Inferior parietal cortex (tissue), 1 donor: ENCODE data around the gene CLBA1.
"Not testable (repeated sequence)": the region's sequence is repeated elsewhere in the genome, so short reads cannot be mapped to it uniquely, and the experiment has no call there.

ENCODE experiments used
- DNase-seq: peaks from one replicate; pipeline ENCODE4 v3.0.0-alpha.2; 2016; ENCODE audit errors: extremely low spot score

Gene CLBA1

DNA sequence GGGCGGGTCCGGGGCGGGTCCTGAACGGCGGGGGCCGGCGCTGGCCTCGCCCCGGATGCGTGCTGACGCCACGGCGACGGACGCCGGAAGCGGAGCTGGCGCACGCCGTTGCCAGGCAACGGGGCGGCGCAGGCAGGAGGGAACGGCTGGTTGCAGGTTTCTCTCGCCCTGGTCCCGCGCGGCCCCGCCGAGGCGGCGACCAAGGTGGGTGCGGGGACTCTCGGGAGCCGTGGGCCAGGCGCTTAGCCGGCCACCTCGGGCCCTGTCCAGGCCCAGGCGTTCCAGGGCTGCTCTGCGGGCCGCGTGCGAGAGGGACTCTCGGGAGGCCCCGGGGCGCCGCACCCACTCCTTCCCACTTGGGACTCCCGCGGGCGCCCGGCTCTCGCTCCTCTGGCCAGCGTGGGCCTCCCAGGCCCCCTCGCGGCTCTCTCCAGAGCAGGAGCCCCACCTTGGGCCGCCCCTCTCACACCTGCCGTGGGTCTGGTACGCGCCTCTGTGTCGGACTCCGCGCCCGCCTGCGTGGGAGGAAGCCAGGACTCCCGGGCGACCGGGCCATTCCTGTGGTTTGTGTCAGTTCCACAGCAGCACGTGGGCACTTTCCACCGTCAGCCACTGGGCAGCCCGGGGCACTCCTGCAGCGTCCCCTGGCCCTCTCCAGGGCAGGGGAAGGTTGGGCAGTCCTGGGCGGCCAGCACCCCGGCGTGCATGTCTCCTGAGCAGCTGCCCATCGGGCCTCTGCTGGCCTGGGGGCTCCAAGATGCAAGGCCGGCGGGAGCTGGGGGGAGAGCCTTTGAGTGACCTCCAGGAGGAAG lies at the start of gene CLBA1:
Gene CLBA1, plus strand, starts transcription at position 114 of the 812 bp plus-strand sequence. Its CDS starts 644 bp downstream, at position 758.
- peak; percentile 91 for DNase-seq

DNA sequence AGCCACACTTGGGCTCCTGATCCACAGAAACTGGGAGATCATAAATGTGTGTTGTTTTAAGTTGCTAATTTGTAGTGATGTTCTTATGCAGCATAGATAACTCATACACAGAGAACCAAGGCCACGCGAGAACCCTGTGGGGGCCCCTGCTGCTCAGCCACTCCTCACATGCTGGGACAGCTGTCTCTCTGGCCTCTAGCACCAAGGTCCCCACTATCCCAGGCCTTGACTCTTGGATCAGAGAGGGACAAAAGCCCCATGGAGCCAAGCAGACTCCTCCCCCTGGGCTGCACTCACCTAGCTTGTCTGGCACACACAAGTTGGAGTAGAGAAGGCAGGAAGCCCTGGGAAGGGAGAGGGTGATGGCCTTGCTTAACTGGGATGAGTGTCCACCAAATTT lies 49.6 kb upstream of the CLBA1 start:
- no peak for DNase-seq

DNA sequence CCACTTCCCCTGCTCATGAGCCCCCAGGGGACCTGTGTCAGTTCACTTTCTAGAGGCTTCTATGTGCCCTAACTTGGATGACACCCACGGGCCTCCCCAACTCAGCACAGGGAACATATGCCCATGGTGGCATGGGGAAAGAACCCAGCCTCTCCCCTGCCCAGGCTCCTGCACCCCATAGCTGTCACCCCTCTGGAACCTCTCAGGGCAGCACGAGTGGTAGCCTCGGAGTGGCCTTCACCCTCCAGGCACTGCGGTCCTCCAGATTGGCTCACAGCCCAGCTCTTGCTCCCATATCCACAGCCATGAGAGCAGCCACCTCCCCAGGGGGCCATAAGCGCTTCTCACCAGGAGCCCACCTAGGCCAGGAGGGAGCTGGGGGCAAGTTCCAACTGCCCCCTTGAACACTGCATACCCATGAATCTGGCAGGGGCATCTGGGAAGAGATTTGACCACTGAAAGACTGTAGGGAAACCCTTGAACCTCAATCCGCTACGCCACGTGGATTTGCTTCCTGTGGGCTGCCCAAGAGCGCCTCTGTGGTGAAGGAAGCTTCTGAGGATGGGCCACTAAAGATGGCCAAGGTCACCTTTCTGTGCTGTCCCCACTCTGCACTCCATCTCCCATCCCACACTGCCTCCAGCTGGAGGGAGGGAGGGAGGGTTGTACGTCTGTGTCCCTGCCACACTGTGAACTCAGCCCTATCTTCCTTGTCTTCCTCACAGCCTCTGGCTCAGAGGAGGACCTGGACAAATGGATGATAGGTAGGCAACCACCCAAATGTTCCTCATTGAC lies 49.0 kb upstream of the CLBA1 start:
- DNase-seq, result no peak

DNA sequence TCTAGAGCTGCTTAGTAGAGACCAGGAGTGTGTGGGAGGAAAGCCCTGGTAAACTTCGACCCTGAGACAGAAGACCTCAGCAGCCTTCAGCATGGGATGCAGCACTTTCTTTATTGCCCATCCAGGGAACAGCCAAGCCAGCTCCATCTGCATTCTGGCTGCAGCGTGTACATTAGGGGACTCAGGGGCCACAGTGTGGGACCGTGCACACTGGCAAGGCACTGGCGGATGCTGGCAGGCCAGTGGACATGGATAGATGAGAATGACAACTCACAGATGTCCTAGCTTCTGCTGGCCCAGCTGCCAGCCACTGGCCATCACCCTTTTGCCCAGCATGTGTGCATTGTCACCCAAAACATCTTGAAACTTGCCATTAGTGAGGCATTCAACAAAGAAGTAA lies 48.4 kb upstream of the CLBA1 start:
- DNase-seq, result no peak

DNA sequence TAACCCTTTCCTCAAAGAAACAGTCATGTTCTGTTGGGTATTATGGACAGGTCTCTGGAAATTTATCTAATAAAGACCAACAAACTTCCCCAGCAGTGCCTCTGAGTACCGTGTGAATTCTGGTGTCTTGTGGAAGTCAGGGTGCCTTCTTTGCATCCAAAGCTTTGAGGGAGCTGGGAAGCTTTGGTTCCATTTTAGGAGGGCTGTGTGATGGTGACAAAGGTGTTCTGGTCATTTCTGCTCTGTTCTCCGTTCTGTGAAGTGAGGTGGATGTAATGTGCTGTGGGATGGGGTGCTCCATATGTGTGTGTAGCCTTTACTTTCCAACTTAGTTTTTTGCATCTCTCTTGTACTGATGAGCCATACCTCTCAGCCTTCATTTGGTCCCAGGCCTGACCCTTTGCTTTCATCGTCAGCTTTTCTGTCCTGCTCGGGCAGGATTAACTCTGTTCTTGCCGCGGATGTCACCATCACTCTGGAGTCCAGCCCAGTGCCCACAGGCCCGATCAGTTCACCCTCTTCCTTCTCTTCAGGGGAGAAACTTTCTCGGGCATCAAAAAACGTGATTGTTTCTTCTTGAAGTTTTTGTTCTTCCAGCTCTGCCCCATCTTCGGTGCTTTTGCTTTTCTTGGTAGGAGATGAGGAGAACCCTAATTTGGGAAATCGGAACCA lies 47.8 kb upstream of the CLBA1 start:
- no peak for DNase-seq

DNA sequence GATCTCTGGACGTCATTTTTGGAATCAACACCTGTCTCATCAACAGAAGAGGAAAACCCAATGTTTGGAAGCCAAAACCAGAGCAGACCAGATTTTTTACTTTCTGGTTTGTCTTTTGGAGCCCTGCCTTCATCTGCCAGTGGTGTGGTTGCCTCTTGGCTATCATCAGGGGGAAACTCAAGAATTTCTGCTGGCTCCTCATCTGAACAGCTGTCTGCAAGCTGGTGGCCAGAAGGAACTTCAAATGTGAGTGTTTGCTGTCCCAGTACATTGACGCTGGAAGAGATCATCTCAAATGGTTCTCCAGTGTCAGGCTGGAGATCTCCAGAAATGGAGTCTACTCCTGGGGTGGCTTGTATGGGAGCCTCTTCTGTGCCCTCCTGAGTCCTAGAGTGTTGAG lies 47.2 kb upstream of the CLBA1 start:
- DNase-seq, result no peak

DNA sequence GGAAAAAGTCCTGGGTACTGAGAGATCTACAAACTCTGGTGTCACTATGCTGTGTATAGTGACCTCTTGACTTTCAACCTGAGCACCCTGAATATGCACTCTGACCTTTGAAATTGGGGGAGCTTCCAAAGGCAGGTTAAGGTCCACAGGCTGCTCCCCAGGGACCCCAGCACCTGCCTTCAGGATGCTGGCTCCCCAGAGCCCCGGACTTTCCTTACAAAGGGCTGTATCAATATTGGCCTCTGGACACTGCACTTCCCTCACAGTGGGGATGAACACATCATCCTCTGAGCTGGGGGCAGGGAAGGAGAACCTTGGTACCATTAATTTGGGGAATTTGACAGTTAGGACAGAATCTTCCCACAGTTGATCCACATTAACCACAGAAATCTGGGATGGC lies 46.6 kb upstream of the CLBA1 start:
- no peak for DNase-seq

DNA sequence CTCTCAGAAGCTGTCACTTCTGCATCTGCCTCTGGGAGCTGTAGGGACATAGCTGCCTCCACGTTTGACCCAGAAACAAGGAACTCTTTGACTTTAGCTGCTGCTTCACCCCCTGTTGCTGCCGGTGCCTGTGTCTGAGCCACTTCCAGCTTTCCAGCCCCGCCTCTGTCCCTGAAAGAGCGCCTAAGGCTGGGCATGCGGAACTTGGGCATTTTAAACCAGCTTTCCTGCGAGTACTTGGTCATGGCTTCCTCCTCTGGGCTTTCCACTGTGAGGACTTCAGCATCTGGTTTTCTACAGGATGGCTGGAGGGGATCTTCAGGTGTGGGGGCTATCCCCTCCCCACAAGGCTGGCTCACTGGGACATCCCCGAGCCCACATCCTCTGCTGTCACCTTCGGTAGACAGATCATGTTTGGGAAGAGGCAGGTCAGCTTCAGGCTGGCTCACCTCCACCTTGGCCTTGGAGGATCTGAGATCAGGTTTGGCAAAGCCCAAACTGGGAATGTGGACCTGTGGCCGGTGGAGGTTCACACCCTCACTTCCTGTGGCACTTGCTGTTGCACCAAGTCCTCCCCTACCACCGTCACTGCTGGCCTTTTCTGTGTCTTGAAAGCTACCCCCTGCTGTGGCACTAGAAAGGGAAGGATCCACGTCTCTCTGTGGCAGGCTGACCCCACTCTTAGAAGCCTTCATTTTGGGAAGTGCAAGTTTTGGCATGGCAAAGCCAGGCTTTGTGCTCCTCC lies 45.8 kb upstream of the CLBA1 start:
- no peak for DNase-seq

DNA sequence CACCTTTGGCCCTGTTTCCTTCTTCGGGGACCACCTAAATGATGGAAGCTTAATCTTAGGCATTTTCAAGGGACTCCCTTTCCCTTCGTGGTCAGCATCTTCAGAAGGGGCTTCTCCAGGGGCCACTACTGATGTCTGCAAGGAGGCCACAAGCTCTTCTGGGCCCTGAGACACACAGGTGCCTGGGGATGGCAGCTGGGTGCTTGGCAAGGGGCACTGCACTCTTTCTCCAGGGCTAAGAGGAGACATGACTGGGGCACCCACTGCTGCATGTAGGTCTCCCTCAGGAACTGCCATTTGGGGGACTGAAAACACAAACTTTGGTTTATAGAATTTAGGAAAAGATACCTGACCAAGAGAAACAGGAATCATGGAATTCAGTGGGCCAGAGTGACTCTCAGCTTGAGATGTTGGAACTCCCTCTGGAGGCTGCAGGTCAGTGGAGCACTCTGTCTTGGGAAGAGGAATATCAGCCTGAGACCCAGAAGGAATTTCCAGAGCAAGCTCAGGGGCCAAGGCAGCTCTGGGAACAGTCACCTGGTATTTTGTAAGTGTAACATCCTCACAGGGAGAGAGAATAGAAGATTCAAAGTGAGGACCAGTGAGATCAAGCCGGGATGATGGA lies 45.0 kb upstream of the CLBA1 start:
- no peak for DNase-seq

DNA sequence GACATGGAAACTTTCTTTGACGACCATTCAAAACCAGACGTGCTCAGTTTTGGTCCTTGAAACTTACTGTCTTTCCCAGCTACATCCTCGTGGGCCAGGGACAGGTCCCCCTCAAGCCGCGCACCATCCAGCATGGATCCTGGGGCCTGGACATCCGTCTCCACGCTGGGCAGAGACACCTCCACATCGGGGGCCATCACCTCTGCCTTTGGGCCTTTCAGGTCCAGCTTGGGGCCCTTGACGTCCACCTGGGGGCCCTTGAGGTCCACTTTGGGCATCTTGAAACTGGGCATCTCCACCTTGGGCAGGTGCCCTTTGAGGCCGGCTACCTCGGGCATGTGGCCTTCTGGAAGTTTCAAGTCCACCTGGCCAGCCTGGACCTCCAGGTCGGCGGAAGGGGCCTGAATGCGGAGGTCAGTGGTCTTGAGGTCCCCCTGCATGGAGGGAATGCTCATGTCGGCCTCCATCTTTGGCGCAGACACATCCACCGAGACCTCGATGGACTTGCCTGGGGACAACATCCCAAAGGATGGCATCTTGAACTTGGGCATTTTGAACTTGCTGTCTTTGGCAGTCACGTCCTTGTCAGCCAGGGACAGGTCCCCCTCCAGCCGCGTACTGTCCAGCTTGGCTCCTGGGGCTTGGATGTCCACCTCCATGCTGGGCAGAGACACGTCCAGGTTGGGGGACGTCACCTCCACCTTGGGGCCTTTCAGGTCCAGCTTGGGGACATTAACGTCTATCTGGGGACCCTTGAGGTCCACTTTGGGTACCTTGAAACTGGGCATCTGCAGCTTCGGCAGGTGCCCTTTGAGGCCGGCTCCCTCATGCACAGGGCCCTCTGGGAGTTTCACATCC lies 43.9 kb upstream of the CLBA1 start:
- no peak for DNase-seq

DNA sequence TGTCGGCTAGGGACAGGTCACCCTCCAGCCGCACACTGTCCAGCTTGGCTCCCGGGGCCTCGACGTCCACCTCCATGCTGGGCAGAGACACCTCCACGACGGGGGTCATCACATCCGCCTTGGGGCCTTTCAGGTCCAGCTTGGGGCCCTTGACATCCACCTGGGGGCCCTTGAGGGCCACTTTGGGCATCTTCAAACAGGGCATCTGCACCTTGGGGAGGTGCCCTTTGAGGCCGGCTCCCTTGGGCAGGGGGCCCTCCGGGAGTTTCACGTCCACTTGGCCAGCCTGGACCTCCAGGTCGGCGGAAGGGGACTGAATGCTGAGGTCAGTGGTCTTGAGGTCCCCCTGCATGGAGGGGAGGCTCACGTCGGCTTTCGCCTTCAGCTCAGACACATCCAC lies 43.0 kb upstream of the CLBA1 start:
- DNase-seq, result no peak

DNA sequence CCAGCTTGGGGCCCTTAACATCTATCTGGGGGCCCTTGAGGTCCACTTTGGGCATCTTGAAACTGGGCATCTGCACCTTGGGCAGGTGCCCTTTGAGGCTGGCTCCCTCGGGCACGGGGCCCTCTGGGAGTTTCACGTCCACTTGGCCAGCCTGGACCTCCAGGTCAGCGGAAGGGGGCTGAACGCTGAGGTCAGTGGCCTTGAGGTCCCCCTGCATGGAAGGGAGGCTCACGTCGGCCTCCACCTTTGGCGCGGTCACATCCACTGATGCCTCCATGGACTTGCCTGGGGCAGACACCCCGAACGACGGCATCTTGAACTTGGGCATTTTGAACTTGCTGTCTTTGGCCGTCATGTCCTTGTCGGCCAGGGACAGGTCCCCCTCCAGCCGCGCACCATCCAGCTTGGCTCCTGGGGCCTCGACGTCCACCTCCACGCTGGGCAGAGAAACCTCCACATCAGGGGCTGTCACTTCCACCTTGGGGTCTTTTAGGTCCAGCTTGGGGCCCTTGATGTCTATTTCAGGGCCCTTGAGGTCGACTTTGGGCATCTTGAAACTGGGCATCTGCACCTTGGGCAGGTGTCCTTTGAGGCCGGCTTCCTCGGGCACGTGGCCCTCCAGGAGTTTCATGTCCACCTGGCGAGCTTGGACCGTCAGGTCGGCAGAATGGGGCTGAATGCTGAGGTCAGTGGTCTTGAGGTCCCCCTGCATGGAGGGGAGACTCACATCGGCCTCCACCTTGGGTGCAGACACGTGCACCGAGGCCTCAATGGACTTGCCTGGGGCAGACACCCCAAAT lies 42.2 kb upstream of the CLBA1 start:
- DNase-seq, result not testable (repeated sequence)

DNA sequence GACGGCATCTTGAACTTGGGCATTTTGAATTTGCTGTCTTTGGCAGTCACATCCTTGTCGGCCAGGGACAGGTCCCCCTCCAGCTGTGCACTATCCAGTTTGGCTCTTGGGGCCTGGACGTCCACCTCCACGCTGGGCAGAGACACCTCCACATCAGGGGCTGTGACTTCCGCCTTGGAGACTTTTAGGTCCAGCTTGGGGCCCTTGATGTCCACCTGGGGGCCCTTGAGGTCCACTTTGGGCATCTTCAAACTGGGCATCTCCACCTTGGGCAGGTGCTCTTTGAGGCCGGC lies 41.6 kb upstream of the CLBA1 start:
- not testable (repeated sequence) for DNase-seq

DNA sequence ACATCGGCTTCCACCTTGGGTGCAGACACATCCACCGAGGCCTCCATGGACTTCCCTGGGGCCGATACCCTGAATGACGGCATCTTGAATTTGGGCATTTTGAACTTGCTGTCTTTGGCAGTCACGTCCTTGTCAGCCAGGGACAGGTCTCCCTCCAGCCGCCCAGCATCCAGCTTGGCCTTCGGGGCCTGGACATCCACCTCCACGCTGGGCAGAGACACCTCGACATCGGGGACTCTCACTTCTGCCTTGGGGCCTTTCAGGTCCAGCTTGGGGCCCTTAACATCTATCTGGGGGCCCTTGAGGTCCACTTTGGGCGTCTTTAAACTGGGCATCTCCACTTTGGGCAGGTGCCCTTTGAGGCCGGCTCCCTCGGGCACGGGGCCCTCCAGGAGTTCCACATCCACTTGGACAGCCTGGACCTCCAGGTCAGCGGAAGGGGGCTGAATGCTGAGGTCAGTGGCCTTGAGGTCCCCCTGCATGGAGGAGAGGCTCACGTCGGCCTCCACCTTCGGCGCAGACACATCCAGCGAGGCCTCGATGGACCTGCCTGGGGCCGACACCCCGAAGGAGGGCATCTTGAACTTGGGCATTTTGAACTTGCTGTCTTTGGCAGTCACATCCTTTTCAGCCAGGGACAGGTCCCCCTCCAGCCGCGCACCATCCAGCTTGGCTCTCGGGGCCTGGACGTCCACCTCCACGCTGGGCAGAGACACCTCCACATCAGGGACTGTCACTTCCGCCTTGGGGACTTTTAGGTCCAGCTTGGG lies 41.0 kb upstream of the CLBA1 start:
- DNase-seq, result not testable (repeated sequence)

DNA sequence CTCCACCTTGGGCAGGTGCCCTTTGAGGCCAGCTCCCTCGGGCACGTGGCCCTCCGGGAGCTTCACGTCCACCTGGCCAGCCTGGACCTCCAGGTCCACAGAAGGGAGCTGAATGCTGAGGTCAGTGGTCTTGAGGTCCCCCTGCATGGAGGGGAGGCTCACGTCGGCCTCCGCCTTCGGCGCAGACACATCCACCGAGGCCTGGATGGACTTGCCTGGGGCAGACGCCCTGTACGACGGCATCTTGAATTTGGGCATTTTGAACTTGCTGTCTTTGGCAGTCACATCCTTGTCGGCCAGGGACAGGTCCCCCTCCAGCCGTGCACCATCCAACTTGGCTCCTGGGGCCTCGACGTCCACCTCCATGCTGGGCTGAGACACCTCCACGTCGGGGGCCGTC lies 40.3 kb upstream of the CLBA1 start:
- DNase-seq, result not testable (repeated sequence)

DNA sequence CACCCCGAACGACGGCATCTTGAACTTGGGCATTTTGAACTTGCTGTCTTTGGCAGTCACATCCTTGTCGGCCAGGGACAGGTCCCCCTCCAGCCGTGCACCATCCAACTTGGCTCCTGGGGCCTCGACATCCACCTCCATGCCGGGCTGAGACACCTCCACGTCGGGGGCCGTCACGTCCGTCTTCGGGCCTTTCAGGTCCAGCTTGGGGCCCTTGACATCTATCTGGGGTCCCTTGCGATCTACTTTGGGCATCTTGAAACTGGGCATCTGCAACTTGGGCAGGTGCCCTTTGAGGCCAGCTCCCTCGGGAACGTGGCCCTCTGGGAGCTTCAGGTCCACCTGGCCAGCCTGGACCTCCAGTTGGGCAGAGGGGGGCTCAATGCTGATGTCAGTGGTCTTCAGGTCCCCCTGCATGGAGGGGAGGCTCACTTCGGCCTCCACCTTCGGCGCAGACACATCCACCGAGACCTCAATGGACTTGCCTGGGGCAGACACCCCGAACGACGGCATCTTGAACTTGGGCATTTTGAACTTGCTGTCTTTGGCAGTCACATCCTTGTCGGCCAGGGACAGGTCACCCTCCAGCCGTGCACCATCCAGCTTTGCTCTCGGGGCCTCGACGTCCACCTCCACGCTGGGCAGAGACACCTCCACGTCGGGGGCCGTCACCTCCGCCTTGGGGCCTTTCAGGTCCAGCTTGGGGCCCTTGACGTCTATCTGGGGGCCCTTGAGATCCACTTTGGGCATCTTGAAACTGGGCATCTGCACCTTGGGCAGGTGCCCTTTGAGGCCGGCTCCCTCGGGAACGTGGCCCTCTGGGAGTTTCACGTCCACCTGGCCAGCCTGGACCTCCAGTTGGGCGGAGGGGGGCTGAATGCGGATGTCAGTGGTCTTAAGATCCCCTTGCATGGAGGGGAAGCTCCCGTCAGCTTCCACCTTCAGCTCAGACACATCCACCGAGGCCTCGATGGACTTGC lies 39.3 kb upstream of the CLBA1 start:
- not testable (repeated sequence) for DNase-seq

DNA sequence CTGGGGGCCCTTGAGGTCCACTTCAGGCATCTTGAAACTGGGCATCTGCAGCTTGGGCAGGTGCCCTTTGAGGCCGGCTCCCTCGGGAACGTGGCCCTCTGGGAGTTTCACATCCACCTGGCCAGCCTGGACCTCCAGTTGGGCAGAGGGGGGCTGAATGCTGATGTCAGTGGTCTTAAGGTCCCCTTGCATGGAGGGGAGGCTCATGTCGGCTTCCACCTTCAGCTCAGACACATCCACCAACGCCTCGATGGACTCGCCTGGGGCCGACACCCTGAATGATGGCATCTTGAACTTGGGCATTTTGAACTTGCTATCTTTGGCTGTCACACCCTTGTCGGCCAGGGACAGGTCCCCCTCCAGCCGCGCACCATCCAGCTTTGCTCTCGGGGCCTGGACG lies 38.4 kb upstream of the CLBA1 start:
- DNase-seq, result not testable (repeated sequence)
